ENCODE data around the gene NEK9. TPM values are rescaled to one million over a fixed set of nuclear protein-coding genes. Genes with fewer than 3 reads are reported as not detected.

Gene NEK9
- total and polyA plus RNA-seq, 2 donors (not counting 3 experiments of a cell fraction or from before 2014, with no cell fraction given): 22.1 to 65.1 TPM

GRCh38 chr14:75163677-75164076, 36.8 kb upstream of the NEK9 start:
- no TSS peak for BruUV-seq (replicated peaks)
- H3K4me3 ChIP-seq (replicated peaks in 1 of 3; ENCODE audit: insufficient read depth in 1 of 3, low read depth in 1 of 3, low read length in 3 of 3): no peak overlapping the region
- DNase-seq (ENCODE audit: low read depth, low spot score): no peak
- dilution Hi-C loops (cut with MboI; ENCODE audit: extremely low pct_ligation_motif_present, low sequenced_read_pairs): no loop called here
- H3K9me1 ChIP-seq (replicated peaks; ENCODE audit: control insufficient read depth, extremely low read depth, insufficient read depth, low read length): no peaks in the 10 kb centered on the region
- H3K4me2 ChIP-seq (ENCODE audit: insufficient read depth, low read length): no peak overlapping the region
- H2AFZ ChIP-seq (ENCODE audit: low read depth, low read length): no peak overlapping the region
- TF ChIP-seq JUN (IDR thresholded peaks at IDR 0.05; ENCODE audit: borderline replicate concordance, insufficient read depth, insufficient read length, low read depth) (no peak), POLR2AphosphoS5 (IDR thresholded peaks at IDR 0.05; ENCODE audit: insufficient read depth, low read depth, low read length) (no peak), GATA2 (IDR thresholded peaks at IDR 0.05; ENCODE audit: insufficient read depth, insufficient read length, low read depth, low read length) (no peak), POLR2A (IDR thresholded peaks at IDR 0.05; ENCODE audit: low read depth, low read length) (no peak), MYC (IDR thresholded peaks at IDR 0.05; ENCODE audit: low read depth, low read length) (no peak)
- TF ChIP-seq, protein P1, sequence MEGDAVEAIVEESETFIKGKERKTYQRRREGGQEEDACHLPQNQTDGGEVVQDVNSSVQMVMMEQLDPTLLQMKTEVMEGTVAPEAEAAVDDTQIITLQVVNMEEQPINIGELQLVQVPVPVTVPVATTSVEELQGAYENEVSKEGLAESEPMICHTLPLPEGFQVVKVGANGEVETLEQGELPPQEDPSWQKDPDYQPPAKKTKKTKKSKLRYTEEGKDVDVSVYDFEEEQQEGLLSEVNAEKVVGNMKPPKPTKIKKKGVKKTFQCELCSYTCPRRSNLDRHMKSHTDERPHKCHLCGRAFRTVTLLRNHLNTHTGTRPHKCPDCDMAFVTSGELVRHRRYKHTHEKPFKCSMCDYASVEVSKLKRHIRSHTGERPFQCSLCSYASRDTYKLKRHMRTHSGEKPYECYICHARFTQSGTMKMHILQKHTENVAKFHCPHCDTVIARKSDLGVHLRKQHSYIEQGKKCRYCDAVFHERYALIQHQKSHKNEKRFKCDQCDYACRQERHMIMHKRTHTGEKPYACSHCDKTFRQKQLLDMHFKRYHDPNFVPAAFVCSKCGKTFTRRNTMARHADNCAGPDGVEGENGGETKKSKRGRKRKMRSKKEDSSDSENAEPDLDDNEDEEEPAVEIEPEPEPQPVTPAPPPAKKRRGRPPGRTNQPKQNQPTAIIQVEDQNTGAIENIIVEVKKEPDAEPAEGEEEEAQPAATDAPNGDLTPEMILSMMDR (IDR thresholded peaks at IDR 0.05; ENCODE audit: extremely low read depth in 1 of 2, insufficient read depth in 1 of 2, low read depth in 1 of 2, low read length in 2 of 2): no peak
- POLR2A ChIA-PET: no interaction called here
- CTCF ChIA-PET: no interaction called here
- H3K27ac ChIP-seq (ENCODE audit: insufficient read depth, low read depth, low read length): no peak overlapping the region
- H4K20me1 ChIP-seq (replicated peaks; ENCODE audit: control insufficient read depth, extremely low read depth, insufficient read depth, low read length): peaks cover 6% of the 10 kb centered on the region
- FAIRE-seq: no peak
- peaks cover 4% of the 10 kb centered on the region for H3K4me1 ChIP-seq (ENCODE audit: control insufficient read depth, extremely low read depth, insufficient read depth, low read length)
- H3K36me3 ChIP-seq (ENCODE audit: control insufficient read depth in 2 of 2, extremely low read depth in 1 of 2, insufficient read depth in 2 of 2, low read length in 2 of 2): no peaks in the 10 kb centered on the region
- peaks cover 91% of the 10 kb centered on the region for H3K79me2 ChIP-seq (ENCODE audit: control insufficient read depth, insufficient read depth, low read length)
- H3K9ac ChIP-seq (replicated peaks; ENCODE audit: extremely low read depth, insufficient read depth, low read length): no peak overlapping the region
- intact Hi-C loops (cut with micrococcal nuclease): no loop called here
- H3K27me3 ChIP-seq (ENCODE audit: control insufficient read depth in 2 of 2, insufficient read depth in 2 of 2, low read length in 2 of 2): no peaks in the 10 kb centered on the region
- H3K9me3 ChIP-seq (replicated peaks; ENCODE audit: control insufficient read depth, insufficient read depth, low read length): no peaks in the 10 kb centered on the region

GRCh38 chr14:75162631-75163030, 35.8 kb upstream of the NEK9 start:
- no peak overlapping the region for H3K9ac ChIP-seq (replicated peaks; ENCODE audit: extremely low read depth, insufficient read depth, low read length)
- peaks cover 5% of the 10 kb centered on the region for H4K20me1 ChIP-seq (replicated peaks; ENCODE audit: control insufficient read depth, extremely low read depth, insufficient read depth, low read length)
- no peak for FAIRE-seq
- POLR2A ChIA-PET: no interaction called here
- H3K9me3 ChIP-seq (replicated peaks; ENCODE audit: control insufficient read depth, insufficient read depth, low read length): no peaks in the 10 kb centered on the region
- intact Hi-C loops (cut with micrococcal nuclease): no loop called here
- CTCF ChIA-PET: interaction anchor here (1.0 kb wide), 1 partner anchor 10 kb away, joined by 5 read pairs; no protein-coding TSS in a partner anchor
- dilution Hi-C loops (cut with MboI; ENCODE audit: extremely low pct_ligation_motif_present, low sequenced_read_pairs): no loop called here
- TF ChIP-seq GATA2 (IDR thresholded peaks at IDR 0.05; ENCODE audit: insufficient read depth, insufficient read length, low read depth, low read length) (no peak), JUN (IDR thresholded peaks at IDR 0.05; ENCODE audit: borderline replicate concordance, insufficient read depth, insufficient read length, low read depth) (no peak), FOS (IDR thresholded peaks at IDR 0.05; ENCODE audit: borderline replicate concordance, insufficient read depth, low read length) (no peak), POLR2A (IDR thresholded peaks at IDR 0.05; ENCODE audit: low read depth, low read length) (no peak), MYC (IDR thresholded peaks at IDR 0.05; ENCODE audit: low read depth, low read length) (no peak), MAX (IDR thresholded peaks at IDR 0.05; ENCODE audit: insufficient read depth, insufficient read length) (no peak), EZH2 (IDR thresholded peaks at IDR 0.05; ENCODE audit: borderline replicate concordance, low read depth, low read length, severe bottlenecking) (no peak), POLR2AphosphoS5 (IDR thresholded peaks at IDR 0.05; ENCODE audit: insufficient read depth, low read depth, low read length) (no peak)
- TF ChIP-seq, protein P1 (IDR thresholded peaks at IDR 0.05; ENCODE audit: extremely low read depth in 1 of 2, insufficient read depth in 1 of 2, low read depth in 1 of 2, low read length in 2 of 2): no peak
- H3K27me3 ChIP-seq (ENCODE audit: control insufficient read depth in 2 of 2, insufficient read depth in 2 of 2, low read length in 2 of 2): no peaks in the 10 kb centered on the region
- no peak overlapping the region for H3K4me3 ChIP-seq (replicated peaks in 1 of 3; ENCODE audit: insufficient read depth in 1 of 3, low read depth in 1 of 3, low read length in 3 of 3)
- peaks cover 88% of the 10 kb centered on the region for H3K79me2 ChIP-seq (ENCODE audit: control insufficient read depth, insufficient read depth, low read length)
- DNase-seq (ENCODE audit: low read depth, low spot score): no peak
- no peak overlapping the region for H3K4me2 ChIP-seq (ENCODE audit: insufficient read depth, low read length)
- no peaks in the 10 kb centered on the region for H3K9me1 ChIP-seq (replicated peaks; ENCODE audit: control insufficient read depth, extremely low read depth, insufficient read depth, low read length)
- no peaks in the 10 kb centered on the region for H3K36me3 ChIP-seq (ENCODE audit: control insufficient read depth in 2 of 2, extremely low read depth in 1 of 2, insufficient read depth in 2 of 2, low read length in 2 of 2)
- H3K4me1 ChIP-seq (ENCODE audit: control insufficient read depth, extremely low read depth, insufficient read depth, low read length): peaks cover 4% of the 10 kb centered on the region
- no peak overlapping the region for H3K27ac ChIP-seq (ENCODE audit: insufficient read depth, low read depth, low read length)
- no peak overlapping the region for H2AFZ ChIP-seq (ENCODE audit: low read depth, low read length)
- no TSS peak for BruUV-seq (replicated peaks)
